Activated T-helper 2 cell treated with anti-CD3 and anti-CD28 coated beads, Interferon-gamma antibody, Interleukin-2, Interleukin-4, amounts not matched to agents 10 μg/mL and 5 μg/mL and 100 μg/mL, durations not matched to agents 14 hours and 24 hours and 36 hours (primary cell): Measurements from ENCODE around the gene MALRD1. TPM values are rescaled to one million over a fixed set of nuclear protein-coding genes. Genes with fewer than 3 reads are reported as not detected.

Experiments
- DNase-seq: peaks from one replicate; pipeline ENCODE4 v3.0.0; 2021; ENCODE audit warnings: low spot score
- H3K27ac Mint-ChIP-seq: one replicate; pipeline ENCODE4 v1.8.0; 2021; ENCODE audit warnings: mixed read lengths
- H3K27me3 Mint-ChIP-seq: one replicate; pipeline ENCODE4 v1.8.0; 2021; ENCODE audit warnings: low read depth, mixed read lengths
- H3K36me3 Mint-ChIP-seq: one replicate; pipeline ENCODE4 v1.8.0; 2021; ENCODE audit warnings: low read depth, mixed read lengths
- H3K4me1 Mint-ChIP-seq: one replicate; pipeline ENCODE4 v1.8.0; 2021; ENCODE audit warnings: low read depth, mixed read lengths
- H3K4me3 Mint-ChIP-seq: one replicate; pipeline ENCODE4 v1.8.0; 2021; ENCODE audit warnings: low read depth, mild to moderate bottlenecking, moderate library complexity, mixed read lengths
- H3K9me3 Mint-ChIP-seq: one replicate; pipeline ENCODE4 v1.8.0; 2021; ENCODE audit warnings: mixed read lengths
- intact Hi-C: fragments of 100-400 bp; cut with micrococcal nuclease; formaldehyde crosslinking; loops from one replicate; pipeline ENCODE4 v1.15.1; 2023
- total RNA-seq: library from RNA; stranded (reverse); gene quantifications from 2 replicates; pipeline ENCODE4 v1.2.3, GENCODE V29; 2022

The MALRD1 gene
- total RNA-seq, 1 donor from 2014 or later = not detected

DNA sequence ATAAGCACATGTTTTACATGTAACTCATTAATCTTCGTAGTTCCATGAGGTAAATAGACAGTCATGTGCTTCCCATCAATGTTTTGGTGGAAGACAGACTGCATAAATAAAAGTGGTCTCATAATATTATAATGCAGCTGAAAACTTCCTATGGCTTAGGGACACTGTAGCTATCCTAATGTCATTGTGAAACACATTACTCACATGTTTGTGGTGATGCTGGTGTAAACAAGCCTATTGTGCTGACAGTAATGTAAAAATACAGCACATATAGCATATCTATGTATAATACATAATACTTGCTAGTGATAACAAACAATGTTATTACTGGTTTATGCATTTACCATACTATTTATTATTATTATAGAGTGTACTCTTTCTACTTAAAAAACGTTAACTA lies 730.4 kb downstream of the MALRD1 start:
- Mint-ChIP-seq H3K4me3 (no peak overlapping the region), H3K27me3 (no peaks in the 10 kb centered on the region), H3K27ac (no peak overlapping the region), H3K36me3 (no peaks in the 10 kb centered on the region), H3K4me1 (no peaks in the 10 kb centered on the region), H3K9me3 (no peaks in the 10 kb centered on the region)
- intact Hi-C loops = no loop called here
- no peak for DNase-seq

DNA sequence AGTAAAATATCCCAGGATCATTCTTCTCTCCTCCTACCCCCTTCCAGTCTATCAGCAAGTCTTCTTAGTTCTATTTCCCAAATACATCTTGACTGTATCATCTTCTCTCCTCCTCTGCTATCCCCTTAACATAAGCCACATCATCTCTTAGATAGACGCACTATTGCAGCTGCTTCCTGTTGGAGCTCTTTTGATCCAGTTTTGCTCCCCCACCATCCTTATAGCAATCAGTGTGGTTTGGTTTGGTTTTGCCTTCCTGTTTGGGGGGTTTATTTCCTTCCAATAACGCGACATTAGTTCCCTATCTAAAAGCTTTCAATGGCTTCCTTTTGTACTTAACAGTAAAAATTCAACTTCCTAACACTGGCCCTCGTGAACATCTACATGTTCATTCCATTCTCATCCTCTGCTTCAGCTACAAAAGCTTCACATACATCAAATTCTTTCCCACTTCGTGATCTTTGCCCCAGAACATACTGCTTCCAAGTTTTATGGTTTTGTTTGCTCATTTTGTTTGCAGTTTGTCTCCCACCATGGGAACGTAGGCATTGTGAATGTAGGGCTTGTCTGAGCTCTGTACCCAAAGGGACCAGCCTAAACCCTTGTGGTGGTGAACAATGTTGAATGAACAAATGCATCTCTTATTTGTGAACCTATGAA lies 734.0 kb downstream of the MALRD1 start:
- H3K9me3 Mint-ChIP-seq = no peaks in the 10 kb centered on the region
- no peak overlapping the region for H3K4me3 Mint-ChIP-seq
- no peaks in the 10 kb centered on the region for H3K36me3 Mint-ChIP-seq
- intact Hi-C loops = no loop called here
- DNase-seq = no peak
- H3K27me3 Mint-ChIP-seq = no peaks in the 10 kb centered on the region
- H3K4me1 Mint-ChIP-seq = no peaks in the 10 kb centered on the region
- no peak overlapping the region for H3K27ac Mint-ChIP-seq

DNA sequence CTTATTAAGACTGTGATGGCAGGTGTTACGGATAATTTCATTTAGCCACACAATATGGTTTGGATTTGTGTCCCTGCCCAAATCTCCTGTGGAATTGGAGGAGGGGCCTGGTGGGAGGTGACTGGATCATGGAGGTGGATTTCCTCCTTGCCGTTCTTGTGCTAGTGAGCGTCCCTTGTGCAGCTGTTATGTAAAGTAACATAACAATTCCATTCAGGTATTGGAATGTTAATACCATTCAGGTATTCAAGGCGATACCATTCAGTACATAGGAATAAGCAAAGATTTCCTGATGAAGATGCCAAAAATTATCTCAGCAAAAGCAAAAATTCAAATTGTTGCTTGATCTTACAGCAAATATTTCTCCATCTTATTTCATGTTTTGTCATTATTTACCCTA lies 735.1 kb downstream of the MALRD1 start:
- no peak for DNase-seq
- Mint-ChIP-seq H3K36me3 (no peaks in the 10 kb centered on the region), H3K27me3 (no peaks in the 10 kb centered on the region), H3K27ac (no peak overlapping the region), H3K4me3 (no peak overlapping the region), H3K4me1 (no peaks in the 10 kb centered on the region), H3K9me3 (no peaks in the 10 kb centered on the region)
- intact Hi-C loops = no loop called here
